HG03565 (cell line): ENCODE results near the gene LRRC37A2.
"Not testable (repeated sequence)": the region's sequence is repeated elsewhere in the genome, so short reads cannot be mapped to it uniquely, and the experiment has no call there.

Experiments
- ATAC-seq: cut with Tn5 transposase; IDR thresholded peaks from one replicate; pipeline ENCODE4 v1.9.1; 2021; ENCODE audit warnings: mild to moderate bottlenecking, moderate library complexity; ENCODE audit not compliant: unreplicated experiment

Gene LRRC37A2

GRCh38 chr17:46591332-46591731 is 79.1 kb downstream of the LRRC37A2 start:
- peak; percentile 43 for ATAC-seq

- peak; percentile 56 for ATAC-seq
Observed at GRCh38 chr17:46598344-46598931, 86.2 kb downstream of the LRRC37A2 start.

- ATAC-seq, result not testable (repeated sequence)
Observed at GRCh38 chr17:46600767-46601166, 88.5 kb downstream of the LRRC37A2 start.

GRCh38 chr17:46603125-46603524 is 90.9 kb downstream of the LRRC37A2 start:
- ATAC-seq, result peak; percentile 88
